Prostate gland (tissue), 2 donors: ENCODE results near the gene TP53BP2.
"Not testable (repeated sequence)": the region's sequence is repeated elsewhere in the genome, so short reads cannot be mapped to it uniquely, and the experiment has no call there.

Experiments
- POLR2A ChIP-seq: fragments of 450-650 bp; IDR thresholded peaks from one replicate; pipeline ENCODE4 v1.6.1; 2016; ENCODE audit warnings: antibody characterized with exemption, mild to moderate bottlenecking
- POLR2AphosphoS5 ChIP-seq: sonication (generic); formaldehyde crosslinking; IDR thresholded peaks from one replicate; pipeline ENCODE4 v1.6.1; 2017; ENCODE audit warnings: antibody characterized with exemption
- TF ChIP-seq, protein P1 (sequence below), 4 experiments: fragments of 200-600 bp in 2 of 4; fragments of 450-650 bp in 2 of 4; sonication (generic) in 2 of 4; IDR thresholded peaks; 1 replicate in 3 of 4; 2 replicates in 1 of 4; pipeline ENCODE4 v1.5.1; 2016 to 2019; ENCODE audit warnings: antibody characterized with exemption in 4 of 4, mild to moderate bottlenecking in 2 of 4, moderate library complexity in 2 of 4

DNA sequence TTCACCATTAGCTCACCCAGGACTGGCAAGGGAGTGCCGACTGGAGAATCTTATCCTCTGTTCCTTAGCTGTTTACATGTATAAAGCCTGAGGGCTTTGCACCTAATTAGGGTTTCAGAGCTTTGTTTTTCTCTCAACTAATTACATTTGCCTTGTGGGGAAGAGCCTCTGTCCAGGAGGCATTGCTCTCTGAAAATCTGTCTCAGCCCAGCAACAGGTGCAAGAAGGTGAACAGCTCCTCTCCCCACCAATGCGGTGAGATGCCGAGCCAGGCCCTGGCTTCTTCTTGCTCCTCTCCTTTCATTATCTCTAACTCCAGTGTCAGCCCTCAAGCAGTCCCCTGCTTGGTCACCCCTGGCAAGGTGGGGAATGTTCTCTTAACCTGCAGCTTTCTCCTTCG lies 43.6 kb upstream of the TP53BP2 start:
- TF ChIP-seq, protein P1, sequence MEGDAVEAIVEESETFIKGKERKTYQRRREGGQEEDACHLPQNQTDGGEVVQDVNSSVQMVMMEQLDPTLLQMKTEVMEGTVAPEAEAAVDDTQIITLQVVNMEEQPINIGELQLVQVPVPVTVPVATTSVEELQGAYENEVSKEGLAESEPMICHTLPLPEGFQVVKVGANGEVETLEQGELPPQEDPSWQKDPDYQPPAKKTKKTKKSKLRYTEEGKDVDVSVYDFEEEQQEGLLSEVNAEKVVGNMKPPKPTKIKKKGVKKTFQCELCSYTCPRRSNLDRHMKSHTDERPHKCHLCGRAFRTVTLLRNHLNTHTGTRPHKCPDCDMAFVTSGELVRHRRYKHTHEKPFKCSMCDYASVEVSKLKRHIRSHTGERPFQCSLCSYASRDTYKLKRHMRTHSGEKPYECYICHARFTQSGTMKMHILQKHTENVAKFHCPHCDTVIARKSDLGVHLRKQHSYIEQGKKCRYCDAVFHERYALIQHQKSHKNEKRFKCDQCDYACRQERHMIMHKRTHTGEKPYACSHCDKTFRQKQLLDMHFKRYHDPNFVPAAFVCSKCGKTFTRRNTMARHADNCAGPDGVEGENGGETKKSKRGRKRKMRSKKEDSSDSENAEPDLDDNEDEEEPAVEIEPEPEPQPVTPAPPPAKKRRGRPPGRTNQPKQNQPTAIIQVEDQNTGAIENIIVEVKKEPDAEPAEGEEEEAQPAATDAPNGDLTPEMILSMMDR (IDR thresholded peaks at IDR 0.05): not testable (repeated sequence)
- not testable (repeated sequence) for TF ChIP-seq POLR2AphosphoS5, POLR2A
